GM06990 (cell line): ENCODE measurements around the gene VTI1A.

Source experiments
- DNase-seq: peaks from one replicate; pipeline ENCODE4 v3.0.0-alpha.2; 2011; ENCODE audit not compliant: insufficient read length; ENCODE audit errors: extremely low read depth
- H3K27me3 ChIP-seq: replicated peaks from 2 replicates; pipeline ENCODE4 v1.6.0; 2011; ENCODE audit warnings: low read length; ENCODE audit not compliant: control insufficient read depth, insufficient read depth
- H3K36me3 ChIP-seq: 2 replicates; pipeline ENCODE4 v1.5.1; 2011; ENCODE audit warnings: low read length; ENCODE audit not compliant: control insufficient read depth, insufficient read depth
- H3K4me3 ChIP-seq: replicated peaks from 2 replicates; pipeline ENCODE4 v1.5.1; 2011; ENCODE audit warnings: low read depth, mild to moderate bottlenecking, control low read depth, low read length
- TF ChIP-seq, protein P1 (sequence below): IDR thresholded peaks from 2 replicates; pipeline ENCODE4 v1.5.1; 2011; ENCODE audit warnings: low read length, control low read depth, mild to moderate bottlenecking, inconsistent platforms; ENCODE audit not compliant: insufficient read depth, poor library complexity, severe bottlenecking

VTI1A gene

GRCh38 chr10:112512294-112512693 lies 65.3 kb downstream of the VTI1A start:
- no peak overlapping the region for H3K4me3 ChIP-seq
- no peaks in the 10 kb centered on the region for H3K27me3 ChIP-seq
- TF ChIP-seq, protein P1, sequence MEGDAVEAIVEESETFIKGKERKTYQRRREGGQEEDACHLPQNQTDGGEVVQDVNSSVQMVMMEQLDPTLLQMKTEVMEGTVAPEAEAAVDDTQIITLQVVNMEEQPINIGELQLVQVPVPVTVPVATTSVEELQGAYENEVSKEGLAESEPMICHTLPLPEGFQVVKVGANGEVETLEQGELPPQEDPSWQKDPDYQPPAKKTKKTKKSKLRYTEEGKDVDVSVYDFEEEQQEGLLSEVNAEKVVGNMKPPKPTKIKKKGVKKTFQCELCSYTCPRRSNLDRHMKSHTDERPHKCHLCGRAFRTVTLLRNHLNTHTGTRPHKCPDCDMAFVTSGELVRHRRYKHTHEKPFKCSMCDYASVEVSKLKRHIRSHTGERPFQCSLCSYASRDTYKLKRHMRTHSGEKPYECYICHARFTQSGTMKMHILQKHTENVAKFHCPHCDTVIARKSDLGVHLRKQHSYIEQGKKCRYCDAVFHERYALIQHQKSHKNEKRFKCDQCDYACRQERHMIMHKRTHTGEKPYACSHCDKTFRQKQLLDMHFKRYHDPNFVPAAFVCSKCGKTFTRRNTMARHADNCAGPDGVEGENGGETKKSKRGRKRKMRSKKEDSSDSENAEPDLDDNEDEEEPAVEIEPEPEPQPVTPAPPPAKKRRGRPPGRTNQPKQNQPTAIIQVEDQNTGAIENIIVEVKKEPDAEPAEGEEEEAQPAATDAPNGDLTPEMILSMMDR, result no peak
- DNase-seq, result no peak
- no peaks in the 10 kb centered on the region for H3K36me3 ChIP-seq

DNA sequence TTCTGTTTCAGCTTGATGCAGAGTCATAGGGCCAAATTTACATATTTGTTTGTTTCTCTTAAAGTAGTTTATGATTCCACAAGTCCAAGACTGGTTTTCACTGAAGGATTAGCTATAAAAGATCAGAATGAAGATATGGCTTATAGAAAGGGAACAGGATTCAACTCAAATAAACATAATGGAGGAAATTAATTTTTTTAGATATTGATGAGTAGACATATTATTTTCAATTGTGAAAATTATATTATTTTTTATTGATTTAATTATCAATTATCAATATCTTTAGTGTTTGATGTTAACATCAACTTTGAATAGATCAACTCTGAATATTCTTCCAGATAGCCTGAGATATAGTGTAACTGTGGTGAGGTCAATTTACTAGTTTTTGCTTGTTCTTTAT lies 68.1 kb downstream of the VTI1A start:
- Histone ChIP-seq H3K36me3 (no peaks in the 10 kb centered on the region), H3K4me3 (no peak overlapping the region), H3K27me3 (no peaks in the 10 kb centered on the region)
- DNase-seq, result no peak
- TF ChIP-seq, protein P1, result no peak

GRCh38 chr10:112515852-112516251 lies 68.8 kb downstream of the VTI1A start:
- Histone ChIP-seq H3K27me3 (no peaks in the 10 kb centered on the region), H3K4me3 (no peak overlapping the region), H3K36me3 (no peaks in the 10 kb centered on the region)
- TF ChIP-seq, protein P1, result no peak
- DNase-seq, result no peak

- DNase-seq, result no peak
- TF ChIP-seq, protein P1, result no peak
- no peak overlapping the region for H3K4me3 ChIP-seq
- no peaks in the 10 kb centered on the region for H3K27me3 ChIP-seq
- H3K36me3 ChIP-seq, result no peaks in the 10 kb centered on the region
Measured at GRCh38 chr10:112517451-112517862, 70.4 kb downstream of the VTI1A start.

DNA sequence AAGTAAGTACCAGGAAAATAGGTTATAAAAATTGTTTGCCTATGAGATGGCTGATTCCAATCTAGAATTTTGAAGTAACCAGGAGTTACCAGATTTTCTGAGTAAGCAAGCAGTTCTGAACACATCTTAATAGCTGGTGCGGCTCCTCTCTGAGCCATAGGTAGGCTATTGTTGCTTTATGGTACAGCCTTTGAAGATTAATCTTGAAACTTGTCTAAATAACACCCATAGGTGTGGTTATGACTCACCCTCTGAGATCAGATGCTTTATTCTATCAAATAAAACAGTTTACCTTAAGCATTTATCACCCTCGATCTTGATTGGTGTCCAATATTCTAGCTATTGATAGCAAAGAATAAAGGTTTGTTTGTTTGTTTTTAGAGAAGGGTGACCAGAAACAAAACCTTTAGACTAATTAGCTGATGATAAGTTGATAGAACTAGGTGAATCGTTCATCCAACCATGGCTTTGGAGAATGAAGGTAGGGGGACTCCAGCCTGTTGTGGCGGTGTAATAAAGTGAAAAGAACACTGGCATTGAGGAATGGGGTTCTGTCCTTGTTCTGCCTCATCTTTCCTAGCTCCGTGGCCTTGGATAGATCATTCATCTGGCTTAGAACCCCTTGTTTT lies 72.2 kb downstream of the VTI1A start:
- H3K4me3 ChIP-seq, result no peak overlapping the region
- H3K27me3 ChIP-seq, result no peaks in the 10 kb centered on the region
- TF ChIP-seq, protein P1, result no peak
- no peaks in the 10 kb centered on the region for H3K36me3 ChIP-seq
- DNase-seq, result no peak

DNA sequence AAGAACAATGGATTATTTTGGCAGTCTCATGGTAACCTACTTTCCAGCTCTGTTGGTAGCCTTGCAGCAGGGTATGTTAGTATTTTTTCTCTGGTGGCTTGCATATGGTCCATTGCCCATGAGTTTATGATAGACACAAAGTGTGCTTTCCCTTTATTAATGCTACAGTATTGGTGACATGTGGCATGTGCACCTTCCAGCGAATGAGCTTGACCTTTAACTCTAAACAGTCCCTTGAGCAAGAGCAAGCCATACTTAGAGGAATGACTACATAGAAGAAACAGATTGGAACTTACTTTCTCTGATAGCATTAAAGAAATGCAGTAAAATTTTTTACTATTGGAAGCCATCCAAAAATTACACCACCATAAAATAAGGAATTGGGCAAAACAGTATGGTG lies 73.9 kb downstream of the VTI1A start:
- no peak overlapping the region for H3K4me3 ChIP-seq
- H3K27me3 ChIP-seq, result no peaks in the 10 kb centered on the region
- TF ChIP-seq, protein P1, result no peak
- DNase-seq, result no peak
- no peaks in the 10 kb centered on the region for H3K36me3 ChIP-seq
